ENCODE results near the gene THUMPD3.

The THUMPD3 gene

DNA sequence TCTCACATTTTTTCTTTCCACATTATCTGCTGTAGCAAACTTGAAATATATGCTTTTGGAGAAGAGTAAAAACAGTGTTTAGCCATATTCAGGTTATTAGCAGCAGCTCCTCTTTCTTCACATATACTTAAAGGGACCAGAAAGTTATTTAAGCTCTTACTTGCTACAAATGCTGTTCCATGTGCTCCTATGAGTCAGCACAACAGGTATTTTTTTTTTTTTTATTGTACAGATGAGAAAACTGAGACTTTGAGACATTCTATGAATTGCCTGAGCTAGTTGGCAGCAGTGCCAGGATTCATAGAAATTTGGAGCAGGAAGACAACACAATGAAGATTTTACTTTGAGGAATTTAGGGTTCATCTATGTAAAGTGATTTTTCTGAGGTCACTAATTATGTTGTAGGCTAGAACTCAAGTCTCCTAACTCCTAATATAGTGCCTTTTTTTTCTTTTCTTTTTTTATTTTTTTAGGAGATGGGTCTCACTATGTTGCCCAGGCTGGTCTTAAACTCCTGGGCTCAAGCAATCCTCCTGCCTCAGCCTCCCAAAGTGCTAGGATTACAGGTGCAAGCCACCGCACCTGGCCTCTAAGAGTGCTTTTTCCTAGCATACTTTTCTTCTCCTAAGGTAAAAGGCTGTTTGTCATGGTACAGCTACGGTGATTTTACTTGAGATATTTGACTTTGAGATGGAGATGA, 58.1 kb downstream of the THUMPD3 start:
- no peak for DNase-seq (ENCODE audit: low spot score)

DNA sequence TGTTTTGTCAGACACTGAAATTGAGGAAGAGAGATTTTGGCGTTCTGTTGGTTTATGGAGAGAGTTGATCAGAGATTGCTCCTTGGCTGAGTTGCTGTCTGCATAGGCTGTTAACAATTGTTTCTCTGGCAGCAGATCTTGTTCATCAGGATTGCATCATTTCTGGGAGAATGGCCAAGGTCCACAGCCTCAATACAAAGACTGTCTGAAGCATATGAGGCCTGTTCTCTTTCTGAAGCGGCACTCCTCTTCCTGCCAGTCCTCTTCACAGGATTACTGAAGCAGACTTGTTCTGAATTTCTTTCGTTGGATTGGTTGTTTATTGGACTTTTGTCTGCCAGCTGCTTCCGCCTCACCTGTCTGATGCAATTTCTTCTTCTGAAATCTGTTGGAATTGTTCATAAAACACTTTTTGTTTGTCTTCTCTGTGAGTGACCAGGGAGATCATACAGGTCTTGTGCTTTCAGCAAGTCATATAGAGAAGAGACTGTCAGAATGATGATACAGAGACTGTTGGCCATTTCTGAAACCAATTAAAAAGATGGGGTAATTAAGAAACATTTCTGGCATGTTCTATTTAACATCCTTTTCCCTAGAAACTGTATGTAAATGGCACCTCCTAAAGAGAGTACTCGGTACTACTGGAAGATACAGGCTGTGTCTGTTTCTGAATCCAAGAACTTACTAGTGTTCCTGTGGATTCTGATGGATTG, 60.0 kb downstream of the THUMPD3 start:
- peak; percentile 27 for DNase-seq (ENCODE audit: low spot score)

DNA sequence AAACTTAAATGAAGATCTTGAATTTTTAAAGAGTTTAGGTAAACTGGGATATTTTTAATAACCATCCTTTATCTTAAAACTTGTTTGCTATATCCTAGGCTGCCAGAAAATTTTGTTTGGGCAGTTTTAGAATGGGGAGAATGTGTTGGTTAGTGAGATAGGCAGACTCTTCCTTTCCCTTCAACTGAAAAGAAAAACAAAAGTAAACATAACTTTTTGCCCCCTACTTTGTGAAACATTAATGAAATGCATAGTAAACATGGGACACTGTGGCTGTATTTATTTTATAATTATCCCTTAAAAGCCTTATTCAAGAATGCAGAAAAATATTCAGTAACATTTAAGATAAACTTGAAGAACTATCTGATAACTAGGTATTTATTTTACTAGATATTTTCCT, 65.6 kb downstream of the THUMPD3 start:
- no peak for DNase-seq (ENCODE audit: low spot score)

DNA sequence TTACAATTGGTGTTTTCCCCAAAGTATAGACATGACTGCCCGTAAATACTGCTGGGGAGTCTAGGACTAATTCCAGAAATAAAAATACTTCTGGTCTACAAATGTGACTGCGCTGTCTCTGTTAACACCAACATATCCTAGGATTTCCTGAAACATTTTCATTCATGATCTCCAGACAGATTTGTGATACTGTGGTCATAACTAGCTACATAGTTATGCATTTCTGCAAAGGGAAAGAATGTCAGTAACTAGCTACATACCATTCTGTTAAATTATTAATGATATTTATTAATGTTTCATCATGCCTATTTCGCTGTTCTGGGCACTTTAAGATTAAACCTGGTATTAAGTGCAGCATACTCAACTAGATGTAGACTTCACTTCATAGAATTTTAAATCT, 67.9 kb downstream of the THUMPD3 start:
- DNase-seq (ENCODE audit: low spot score): no peak

DNA sequence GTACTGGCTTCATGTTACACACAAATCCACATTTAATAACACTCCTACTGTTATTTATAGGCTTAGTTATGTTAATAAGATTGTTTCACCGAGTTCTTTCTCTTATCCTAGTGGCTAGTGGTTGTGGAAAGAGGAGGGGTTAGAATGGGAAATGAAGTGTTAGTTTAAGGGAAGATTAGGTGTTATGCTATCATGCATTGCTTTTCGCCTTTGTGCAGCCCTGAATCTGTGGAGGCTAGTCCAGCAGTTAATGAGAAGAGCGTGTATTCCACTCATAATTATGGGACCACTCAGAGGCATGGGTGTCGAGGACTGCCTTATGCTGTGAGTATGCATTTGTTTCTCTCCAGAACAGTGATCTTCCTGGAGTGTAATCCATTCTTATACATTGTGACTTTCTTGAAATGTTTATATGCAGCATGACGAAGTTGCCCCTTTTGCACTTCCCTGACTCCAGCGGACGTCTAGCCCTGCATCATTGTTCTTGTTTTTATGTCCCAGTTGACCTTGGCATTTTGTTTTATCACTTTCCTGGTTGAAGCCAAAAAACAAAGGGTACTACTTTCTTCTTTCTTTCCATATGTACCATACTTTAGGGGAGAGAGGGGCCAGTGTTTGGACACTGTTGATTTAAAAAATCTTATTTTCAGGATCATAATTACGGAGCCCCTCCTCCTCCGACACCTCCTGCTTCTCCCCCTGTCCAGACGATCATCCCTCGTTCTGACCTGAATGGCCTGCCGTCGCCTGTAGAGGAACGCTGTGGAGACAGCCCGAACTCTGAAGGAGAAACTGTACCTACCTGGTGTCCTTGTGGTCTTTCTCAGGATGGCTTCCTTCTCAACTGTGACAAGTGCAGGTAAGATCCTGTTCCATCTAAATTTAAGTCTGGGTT, 71.0 kb downstream of the THUMPD3 start:
- DNase-seq (ENCODE audit: low spot score): no peak

DNA sequence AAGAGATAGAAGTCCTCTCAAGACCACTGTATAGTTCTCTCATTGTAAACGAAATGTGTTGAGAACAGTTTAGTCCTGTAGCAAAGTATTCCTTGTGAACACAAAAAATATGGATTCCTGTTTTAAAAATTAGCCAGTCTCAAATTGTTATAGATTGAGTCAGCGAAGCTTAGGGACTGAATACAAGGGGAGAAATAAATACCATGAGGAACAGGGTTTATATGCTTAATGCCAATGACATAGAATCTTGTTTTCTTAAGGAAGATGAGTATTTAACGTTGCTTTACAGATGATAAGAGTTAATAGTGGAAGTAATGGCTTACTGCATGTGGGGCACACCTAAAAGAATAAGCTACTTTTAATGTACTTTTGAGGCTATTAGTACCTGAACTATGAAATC, 72.5 kb downstream of the THUMPD3 start:
- DNase-seq (ENCODE audit: low spot score): no peak
